Neural progenitor cell (in vitro differentiated cells): ENCODE results near the gene EPHA1.

ENCODE experiments used
- EZH2 ChIP-seq: fragments of 200-600 bp; sonication (generic); IDR thresholded peaks from 2 replicates; pipeline ENCODE4 v1.6.1; 2017; ENCODE audit warnings: antibody characterized with exemption, mild to moderate bottlenecking, moderate library complexity
- EZH2phosphoT487 ChIP-seq: fragments of 200-600 bp; sonication (generic); IDR thresholded peaks from 2 replicates; pipeline ENCODE4 v1.6.1; 2017; ENCODE audit warnings: antibody characterized with exemption
- TF ChIP-seq, protein P1 (sequence below): fragments of 200-600 bp; sonication (generic); IDR thresholded peaks from 2 replicates; pipeline ENCODE4 v1.5.1; 2017; ENCODE audit warnings: antibody characterized with exemption, mild to moderate bottlenecking

DNA sequence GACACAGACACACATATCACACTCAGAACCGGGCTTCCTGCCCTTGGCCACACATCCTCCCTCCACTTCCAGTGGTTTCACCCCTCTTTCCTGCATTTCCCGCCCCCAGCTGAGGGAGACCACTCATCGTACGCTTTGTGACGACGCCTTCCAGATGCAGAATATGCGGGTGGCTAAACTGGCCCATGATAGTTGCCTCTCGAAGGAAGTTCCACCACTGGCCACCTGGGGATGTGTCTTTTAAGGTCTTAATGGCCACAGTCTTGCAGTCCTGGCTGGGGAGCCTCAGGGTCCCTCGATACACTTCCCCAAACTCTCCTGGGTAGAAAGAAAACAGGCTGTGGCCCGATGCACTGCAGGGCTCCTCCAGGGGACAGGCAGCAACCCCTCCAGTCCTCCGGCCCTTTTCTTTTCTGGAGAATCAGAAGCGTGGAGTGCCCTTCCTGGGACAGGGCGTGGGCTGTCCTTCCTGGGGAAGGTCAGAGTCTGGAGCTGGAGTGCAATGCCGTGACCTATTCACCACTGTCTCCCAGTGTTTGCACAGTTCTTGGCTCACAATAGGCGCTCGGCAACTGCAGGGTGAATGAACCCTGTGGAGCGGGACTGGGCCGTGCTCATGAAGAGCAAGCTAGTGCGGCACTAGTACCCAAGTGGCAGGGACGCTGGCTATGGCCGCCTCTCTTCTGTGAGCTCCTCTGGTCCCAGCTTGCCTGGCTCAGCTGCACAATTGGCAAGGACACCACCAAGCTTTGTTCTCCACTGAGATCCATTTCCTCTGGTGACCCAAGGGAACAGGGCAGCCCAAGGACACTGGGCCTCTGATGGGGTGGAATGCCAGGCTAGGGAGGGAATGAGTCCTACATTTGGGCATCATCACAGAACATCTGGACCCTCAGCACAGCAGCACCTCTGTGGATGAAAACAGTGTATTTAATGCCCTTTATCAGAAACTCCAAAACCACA is 13.2 kb downstream of the EPHA1 start:
- TF ChIP-seq, protein P1, sequence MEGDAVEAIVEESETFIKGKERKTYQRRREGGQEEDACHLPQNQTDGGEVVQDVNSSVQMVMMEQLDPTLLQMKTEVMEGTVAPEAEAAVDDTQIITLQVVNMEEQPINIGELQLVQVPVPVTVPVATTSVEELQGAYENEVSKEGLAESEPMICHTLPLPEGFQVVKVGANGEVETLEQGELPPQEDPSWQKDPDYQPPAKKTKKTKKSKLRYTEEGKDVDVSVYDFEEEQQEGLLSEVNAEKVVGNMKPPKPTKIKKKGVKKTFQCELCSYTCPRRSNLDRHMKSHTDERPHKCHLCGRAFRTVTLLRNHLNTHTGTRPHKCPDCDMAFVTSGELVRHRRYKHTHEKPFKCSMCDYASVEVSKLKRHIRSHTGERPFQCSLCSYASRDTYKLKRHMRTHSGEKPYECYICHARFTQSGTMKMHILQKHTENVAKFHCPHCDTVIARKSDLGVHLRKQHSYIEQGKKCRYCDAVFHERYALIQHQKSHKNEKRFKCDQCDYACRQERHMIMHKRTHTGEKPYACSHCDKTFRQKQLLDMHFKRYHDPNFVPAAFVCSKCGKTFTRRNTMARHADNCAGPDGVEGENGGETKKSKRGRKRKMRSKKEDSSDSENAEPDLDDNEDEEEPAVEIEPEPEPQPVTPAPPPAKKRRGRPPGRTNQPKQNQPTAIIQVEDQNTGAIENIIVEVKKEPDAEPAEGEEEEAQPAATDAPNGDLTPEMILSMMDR: no peak
- TF ChIP-seq EZH2phosphoT487 (no peak), EZH2 (no peak)
